ENCODE results near the gene PLA2G4E.

DNA sequence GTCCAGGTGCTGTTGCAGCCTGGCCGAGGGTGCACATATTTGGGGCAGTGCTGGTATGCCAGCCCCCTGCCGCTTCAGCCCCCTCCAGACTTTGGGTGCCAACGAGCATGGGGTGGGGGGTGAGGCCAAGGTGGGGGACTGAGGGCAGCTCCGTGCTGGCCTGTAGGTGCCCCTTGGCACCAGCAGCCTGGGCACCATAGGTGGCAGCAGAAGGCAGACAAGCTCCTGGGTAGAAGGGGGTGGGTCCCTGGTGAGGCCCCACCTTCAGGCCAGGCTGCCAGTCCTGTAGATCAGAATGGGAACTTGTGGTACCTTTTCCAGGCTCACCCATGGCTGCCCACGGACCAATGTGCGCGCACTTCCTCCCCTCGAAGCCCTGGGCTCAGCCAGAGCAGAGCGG is 16.1 kb upstream of the PLA2G4E start:
- no peak for TF ChIP-seq POLR2A (IDR thresholded peaks at IDR 0.05; ENCODE audit: low read depth, low read length)
- TF ChIP-seq POLR2AphosphoS5 (IDR thresholded peaks at IDR 0.05; ENCODE audit: low read depth, low read length): no peak
- no peak for TF ChIP-seq TAF1 (IDR thresholded peaks at IDR 0.05; ENCODE audit: low read depth, low read length)
